GM08714 (cell line): ENCODE measurements around the gene ADAMTS6.
A peak's percentile ranks its signal among the peaks of the same experiment; 100 is the strongest.
"Not testable (repeated sequence)": the region's sequence is repeated elsewhere in the genome, so short reads cannot be mapped to it uniquely, and the experiment has no call there.

Experiments
- H3K4me3 ChIP-seq: fragments of 200-500 bp; sonication (Bioruptor generic); 2 replicates; pipeline ENCODE4 v1.5.1; 2014; ENCODE audit warnings: mild to moderate bottlenecking, low read length, inconsistent platforms
- ZNF274 ChIP-seq: IDR thresholded peaks from 2 replicates; pipeline ENCODE4 v1.6.1; 2012; ENCODE audit warnings: mild to moderate bottlenecking, low read depth, low read length

The ADAMTS6 gene

GRCh38 chr5:65481635-65482295 is at the start of gene ADAMTS6:
Gene ADAMTS6 (minus strand): TSS chr5:65481920. CDS start chr5:65473673, 8,247 bp downstream.
- TF ChIP-seq ZNF274: no peak
- H3K4me3 ChIP-seq: peak within 1 kb of the TSS; percentile 86

GRCh38 chr5:65530904-65531303 is 49.2 kb upstream of the ADAMTS6 start:
- no peak for TF ChIP-seq ZNF274
- H3K4me3 ChIP-seq: no peak overlapping the region

GRCh38 chr5:65525726-65526125 is 44.0 kb upstream of the ADAMTS6 start:
- no peak overlapping the region for H3K4me3 ChIP-seq
- no peak for TF ChIP-seq ZNF274

GRCh38 chr5:65512170-65512937 is 30.6 kb upstream of the ADAMTS6 start:
- H3K4me3 ChIP-seq: no peak overlapping the region
- no peak for TF ChIP-seq ZNF274

GRCh38 chr5:65508978-65509377 is 27.3 kb upstream of the ADAMTS6 start:
- TF ChIP-seq ZNF274: no peak
- no peak overlapping the region for H3K4me3 ChIP-seq

- no peak overlapping the region for H3K4me3 ChIP-seq
- TF ChIP-seq ZNF274: no peak
Observed at GRCh38 chr5:65506961-65507360, 25.2 kb upstream of the ADAMTS6 start.

- no peak overlapping the region for H3K4me3 ChIP-seq
- no peak for TF ChIP-seq ZNF274
Observed at GRCh38 chr5:65489119-65489518, 7.4 kb upstream of the ADAMTS6 start.

- H3K4me3 ChIP-seq: not testable (repeated sequence)
Observed at GRCh38 chr5:65488038-65488687, 6.4 kb upstream of the ADAMTS6 start.

- H3K4me3 ChIP-seq: not testable (repeated sequence)
Observed at GRCh38 chr5:65486803-65487202, 5.1 kb upstream of the ADAMTS6 start.

- TF ChIP-seq ZNF274: no peak
- H3K4me3 ChIP-seq: no peak overlapping the region
Observed at GRCh38 chr5:65485405-65485804, 3.7 kb upstream of the ADAMTS6 start.

GRCh38 chr5:65483546-65484346 is 2.0 kb upstream of the ADAMTS6 start:
- TF ChIP-seq ZNF274: no peak
- H3K4me3 ChIP-seq: peak overlapping the region; percentile 86; the same call in 1 of the 2 replicates

- TF ChIP-seq ZNF274: no peak
- peak overlapping the region; percentile 86 for H3K4me3 ChIP-seq
Observed at GRCh38 chr5:65482736-65483545, 1.2 kb upstream of the ADAMTS6 start.

- TF ChIP-seq ZNF274: no peak
Observed at GRCh38 chr5:65482296-65482735, 596 bp upstream of the ADAMTS6 start.

More at GRCh38 chr5:65482296-65482735, 596 bp upstream of the ADAMTS6 start:
- H3K4me3 ChIP-seq: peak overlapping the region; percentile 86
